PFSK-1 (cell line): Measurements from ENCODE around the gene ULK1.
A peak's percentile ranks its signal among the peaks of the same experiment; 100 is the strongest.

Experiments used
- FOXP2 ChIP-seq: optimal IDR thresholded peaks from 2 replicates; pipeline ENCODE3; 2011; ENCODE audit warnings: borderline replicate concordance, control low read depth, inconsistent platforms; ENCODE audit not compliant: insufficient read depth; ENCODE audit errors: extremely low read length, extremely low read depth
- POLR2AphosphoS5 ChIP-seq: IDR thresholded peaks from 2 replicates; pipeline ENCODE4 v1.6.1; 2012; ENCODE audit warnings: low read depth, mild to moderate bottlenecking, control low read depth, low read length, moderate library complexity
- SIN3A ChIP-seq: IDR thresholded peaks from 2 replicates; pipeline ENCODE4 v1.6.1; 2012; ENCODE audit warnings: mild to moderate bottlenecking, low read length, moderate library complexity, borderline replicate concordance; ENCODE audit not compliant: insufficient read depth
- TAF1 ChIP-seq: IDR thresholded peaks from 2 replicates; pipeline ENCODE4 v1.6.1; 2012; ENCODE audit warnings: low read length, control low read depth, borderline replicate concordance; ENCODE audit not compliant: insufficient read depth
- TF ChIP-seq, protein P1 (sequence below), 2 experiments: IDR thresholded peaks; 2 replicates each; pipeline versions ENCODE4 v1.6.1 to v1.8.0; 2011 to 2012; ENCODE audit warnings: low read depth in 2 of 2, low read length in 2 of 2, control low read depth in 1 of 2, inconsistent platforms in 1 of 2, mild to moderate bottlenecking in 1 of 2, moderate library complexity in 1 of 2; ENCODE audit not compliant: insufficient read depth in 1 of 2

ULK1 gene

DNA sequence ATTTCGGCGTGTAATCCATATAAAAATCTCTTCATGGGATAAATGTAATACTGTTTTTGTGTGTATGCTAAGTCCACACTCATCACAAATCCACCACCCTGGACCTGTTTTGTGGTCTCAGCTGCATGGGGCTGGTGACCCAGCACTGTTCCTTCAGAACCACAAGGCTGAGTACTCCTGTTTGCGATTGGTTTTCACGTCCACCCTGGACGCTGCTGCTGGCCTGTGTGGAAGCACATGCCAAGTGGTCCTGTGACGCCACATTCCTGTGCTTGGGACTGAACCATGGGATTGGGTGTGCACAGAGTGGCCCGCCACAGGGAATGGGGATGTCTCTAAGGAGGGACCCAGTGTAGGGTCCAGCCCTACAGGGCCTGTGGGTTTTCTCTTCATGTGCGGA, 39.0 kb downstream of the ULK1 start:
- TF ChIP-seq FOXP2: no peak
- no peak for TF ChIP-seq SIN3A
- TF ChIP-seq TAF1: no peak
- TF ChIP-seq, protein P1, sequence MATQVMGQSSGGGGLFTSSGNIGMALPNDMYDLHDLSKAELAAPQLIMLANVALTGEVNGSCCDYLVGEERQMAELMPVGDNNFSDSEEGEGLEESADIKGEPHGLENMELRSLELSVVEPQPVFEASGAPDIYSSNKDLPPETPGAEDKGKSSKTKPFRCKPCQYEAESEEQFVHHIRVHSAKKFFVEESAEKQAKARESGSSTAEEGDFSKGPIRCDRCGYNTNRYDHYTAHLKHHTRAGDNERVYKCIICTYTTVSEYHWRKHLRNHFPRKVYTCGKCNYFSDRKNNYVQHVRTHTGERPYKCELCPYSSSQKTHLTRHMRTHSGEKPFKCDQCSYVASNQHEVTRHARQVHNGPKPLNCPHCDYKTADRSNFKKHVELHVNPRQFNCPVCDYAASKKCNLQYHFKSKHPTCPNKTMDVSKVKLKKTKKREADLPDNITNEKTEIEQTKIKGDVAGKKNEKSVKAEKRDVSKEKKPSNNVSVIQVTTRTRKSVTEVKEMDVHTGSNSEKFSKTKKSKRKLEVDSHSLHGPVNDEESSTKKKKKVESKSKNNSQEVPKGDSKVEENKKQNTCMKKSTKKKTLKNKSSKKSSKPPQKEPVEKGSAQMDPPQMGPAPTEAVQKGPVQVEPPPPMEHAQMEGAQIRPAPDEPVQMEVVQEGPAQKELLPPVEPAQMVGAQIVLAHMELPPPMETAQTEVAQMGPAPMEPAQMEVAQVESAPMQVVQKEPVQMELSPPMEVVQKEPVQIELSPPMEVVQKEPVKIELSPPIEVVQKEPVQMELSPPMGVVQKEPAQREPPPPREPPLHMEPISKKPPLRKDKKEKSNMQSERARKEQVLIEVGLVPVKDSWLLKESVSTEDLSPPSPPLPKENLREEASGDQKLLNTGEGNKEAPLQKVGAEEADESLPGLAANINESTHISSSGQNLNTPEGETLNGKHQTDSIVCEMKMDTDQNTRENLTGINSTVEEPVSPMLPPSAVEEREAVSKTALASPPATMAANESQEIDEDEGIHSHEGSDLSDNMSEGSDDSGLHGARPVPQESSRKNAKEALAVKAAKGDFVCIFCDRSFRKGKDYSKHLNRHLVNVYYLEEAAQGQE (IDR thresholded peaks at IDR 0.05; ENCODE audit: insufficient read depth in 1 of 2, low read depth in 2 of 2, low read length in 2 of 2): no peak
- TF ChIP-seq POLR2AphosphoS5: no peak

DNA sequence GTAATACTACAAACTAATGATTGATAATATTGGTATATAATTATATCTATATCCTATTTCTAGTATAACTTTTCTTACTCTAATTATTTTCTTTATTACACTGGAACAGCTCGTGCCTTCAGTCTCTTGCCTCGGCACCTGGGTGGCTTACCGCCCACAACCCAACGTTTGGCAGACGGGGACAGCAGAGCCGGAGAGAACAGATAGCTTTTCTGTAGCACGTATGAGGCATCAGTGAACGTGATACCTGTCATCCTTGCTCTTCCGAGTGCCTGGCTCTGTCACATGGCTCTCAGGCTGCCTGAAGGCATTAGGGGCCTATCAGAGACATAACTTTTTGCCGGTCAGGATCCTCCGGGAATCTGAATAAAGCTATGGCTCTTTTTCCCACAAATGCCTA, 40.1 kb downstream of the ULK1 start:
- no peak for TF ChIP-seq FOXP2
- no peak for TF ChIP-seq POLR2AphosphoS5
- TF ChIP-seq, protein P1 (IDR thresholded peaks at IDR 0.05; ENCODE audit: insufficient read depth in 1 of 2, low read depth in 2 of 2, low read length in 2 of 2): no peak
- no peak for TF ChIP-seq SIN3A
- no peak for TF ChIP-seq TAF1

DNA sequence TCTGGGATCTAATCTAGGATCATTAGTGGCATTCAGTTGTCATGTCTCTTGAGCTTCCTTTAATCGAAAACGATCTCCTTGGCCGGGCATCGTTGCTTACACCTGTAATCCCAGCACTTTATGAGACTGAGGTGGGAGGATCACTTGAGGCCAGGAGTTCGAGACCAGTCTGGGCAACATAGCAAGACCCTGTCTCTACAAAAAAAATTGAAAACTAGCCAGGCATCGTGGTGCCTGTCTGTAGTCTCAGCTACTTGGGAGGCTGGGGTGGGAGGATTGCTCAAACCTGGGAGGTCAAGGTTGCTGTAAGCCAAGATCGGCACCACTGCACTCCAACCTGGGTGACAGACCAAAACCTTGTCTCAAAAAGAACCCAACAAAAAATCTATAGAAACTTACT, 43.7 kb downstream of the ULK1 start:
- TF ChIP-seq TAF1: no peak
- TF ChIP-seq FOXP2: no peak
- TF ChIP-seq, protein P1 (IDR thresholded peaks at IDR 0.05; ENCODE audit: insufficient read depth in 1 of 2, low read depth in 2 of 2, low read length in 2 of 2): no peak
- no peak for TF ChIP-seq SIN3A
- no peak for TF ChIP-seq POLR2AphosphoS5

DNA sequence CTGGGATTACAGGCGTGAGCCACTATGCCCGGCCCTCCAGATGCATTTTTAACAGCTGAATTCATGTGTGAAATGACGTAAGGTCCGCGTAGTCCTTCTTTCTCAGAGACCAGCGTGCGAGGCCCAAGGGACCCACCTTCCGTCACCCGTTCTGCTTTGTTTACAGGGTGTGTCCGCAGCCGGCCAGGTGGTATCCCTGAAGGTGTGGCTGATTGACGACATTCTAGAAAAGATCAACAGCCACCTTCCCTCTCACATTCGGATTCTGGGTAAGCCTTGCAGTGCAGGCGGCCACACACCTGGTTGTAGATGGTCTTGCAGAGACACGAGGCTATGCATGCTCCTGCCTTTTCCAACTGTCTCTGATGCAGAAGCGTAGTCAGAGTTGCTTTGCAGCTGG, 44.6 kb downstream of the ULK1 start:
- TF ChIP-seq FOXP2 (no peak), POLR2AphosphoS5 (peak; percentile 10; the same call in 1 of the 2 replicates)

DNA sequence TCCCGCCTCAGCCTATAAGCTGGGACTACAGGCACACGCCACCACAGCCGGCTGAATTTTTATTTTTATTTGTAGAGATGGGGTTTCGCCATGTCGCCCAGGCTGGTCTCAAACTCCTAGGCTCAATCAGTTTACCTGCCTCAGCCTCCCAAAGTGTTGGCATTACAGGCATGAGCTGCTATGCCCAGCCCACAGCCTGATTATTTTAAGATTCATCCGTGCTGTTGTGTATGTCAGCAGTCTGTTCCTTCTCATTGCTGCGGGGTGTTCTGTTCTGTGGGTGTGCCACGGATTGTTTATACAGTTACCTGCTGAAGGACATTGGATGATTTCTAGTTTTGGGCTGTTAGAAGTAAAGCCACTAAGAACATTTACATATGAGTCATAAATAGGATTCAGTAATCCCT, 45.7 kb downstream of the ULK1 start:
- TF ChIP-seq SIN3A: no peak
- TF ChIP-seq POLR2AphosphoS5: no peak
- no peak for TF ChIP-seq FOXP2
- TF ChIP-seq, protein P1 (IDR thresholded peaks at IDR 0.05; ENCODE audit: insufficient read depth in 1 of 2, low read depth in 2 of 2, low read length in 2 of 2): no peak
- no peak for TF ChIP-seq TAF1
